BE2C (cell line): ENCODE data around the gene PMS1.

Source experiments
- DNase-seq: peaks from one replicate; pipeline ENCODE4 v3.0.0-alpha.2; 2020
- H3K27me3 ChIP-seq: fragments of 250-450 bp; sonication (Bioruptor Pico); 2 replicates; pipeline ENCODE4 v1.5.1; 2020; ENCODE audit warnings: mild to moderate bottlenecking
- H3K36me3 ChIP-seq: fragments of 250-450 bp; sonication (Bioruptor Pico); 2 replicates; pipeline ENCODE4 v1.5.1; 2020; ENCODE audit warnings: mild to moderate bottlenecking
- H3K4me1 ChIP-seq: fragments of 250-450 bp; sonication (Bioruptor Pico); 2 replicates; pipeline ENCODE4 v1.5.1; 2020
- H3K4me3 ChIP-seq: 2 replicates; pipeline ENCODE4 v1.5.1; 2011; ENCODE audit warnings: low read depth, low read length
- H3K9me3 ChIP-seq: fragments of 250-450 bp; sonication (Bioruptor Pico); 2 replicates; pipeline ENCODE4 v1.5.1; 2020
- CTCF ChIP-seq: IDR thresholded peaks from 2 replicates; pipeline ENCODE4 v1.5.1; 2012; ENCODE audit warnings: mild to moderate bottlenecking, low read depth, low read length

PMS1 gene

GRCh38 chr2:189791338-189792042, 7.2 kb downstream of the PMS1 start:
- H3K36me3 ChIP-seq: peaks cover 30% of the 10 kb centered on the region
- no peak for DNase-seq
- TF ChIP-seq CTCF: no peak
- H3K4me1 ChIP-seq: no peaks in the 10 kb centered on the region
- no peaks in the 10 kb centered on the region for H3K27me3 ChIP-seq
- H3K4me3 ChIP-seq: no peak overlapping the region
- H3K9me3 ChIP-seq: no peaks in the 10 kb centered on the region

DNA sequence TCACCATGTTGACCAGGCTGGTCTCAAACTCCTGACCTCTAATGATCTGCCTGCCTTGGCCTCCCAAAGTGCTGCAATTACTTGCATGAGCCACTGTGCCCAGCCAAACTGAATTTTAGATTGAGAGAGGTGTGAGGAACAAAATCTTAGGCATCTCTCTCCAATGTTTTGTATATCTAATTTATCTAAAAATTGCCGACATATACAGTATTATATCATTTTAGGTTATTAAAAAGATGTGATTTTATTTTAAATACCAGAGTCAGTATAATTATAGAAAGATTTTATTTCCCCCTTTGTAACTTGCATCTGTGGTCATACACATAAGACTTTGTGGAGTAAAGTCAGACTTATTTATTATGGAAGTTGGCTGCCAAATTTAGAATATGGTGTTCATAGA, 10.1 kb downstream of the PMS1 start:
- Histone ChIP-seq H3K9me3 (no peaks in the 10 kb centered on the region), H3K4me1 (no peaks in the 10 kb centered on the region), H3K27me3 (no peaks in the 10 kb centered on the region), H3K36me3 (peaks cover 42% of the 10 kb centered on the region), H3K4me3 (no peak overlapping the region)
- DNase-seq: no peak
- no peak for TF ChIP-seq CTCF

DNA sequence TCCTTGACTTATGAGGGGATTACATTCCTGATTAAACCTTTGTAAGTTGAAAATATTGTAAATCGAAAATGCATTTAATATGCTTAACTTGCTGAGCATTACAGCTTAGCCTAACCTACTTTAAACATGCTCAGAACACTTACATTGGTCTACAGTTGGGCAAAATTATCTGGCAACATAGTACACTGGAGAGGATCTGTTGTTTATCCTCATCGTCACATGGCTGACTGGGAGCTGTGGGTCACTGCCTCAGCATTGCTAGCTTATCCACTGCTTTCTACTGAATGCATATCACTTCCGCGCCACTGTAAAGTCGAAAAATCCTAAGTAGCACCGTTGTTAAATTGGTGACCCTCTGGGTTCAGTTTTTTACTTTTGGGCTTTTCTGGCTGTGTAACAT, 13.7 kb downstream of the PMS1 start:
- TF ChIP-seq CTCF: no peak
- H3K4me1 ChIP-seq: no peaks in the 10 kb centered on the region
- H3K9me3 ChIP-seq: no peaks in the 10 kb centered on the region
- DNase-seq: no peak
- H3K27me3 ChIP-seq: no peaks in the 10 kb centered on the region
- H3K36me3 ChIP-seq: peaks cover 44% of the 10 kb centered on the region
- no peak overlapping the region for H3K4me3 ChIP-seq

DNA sequence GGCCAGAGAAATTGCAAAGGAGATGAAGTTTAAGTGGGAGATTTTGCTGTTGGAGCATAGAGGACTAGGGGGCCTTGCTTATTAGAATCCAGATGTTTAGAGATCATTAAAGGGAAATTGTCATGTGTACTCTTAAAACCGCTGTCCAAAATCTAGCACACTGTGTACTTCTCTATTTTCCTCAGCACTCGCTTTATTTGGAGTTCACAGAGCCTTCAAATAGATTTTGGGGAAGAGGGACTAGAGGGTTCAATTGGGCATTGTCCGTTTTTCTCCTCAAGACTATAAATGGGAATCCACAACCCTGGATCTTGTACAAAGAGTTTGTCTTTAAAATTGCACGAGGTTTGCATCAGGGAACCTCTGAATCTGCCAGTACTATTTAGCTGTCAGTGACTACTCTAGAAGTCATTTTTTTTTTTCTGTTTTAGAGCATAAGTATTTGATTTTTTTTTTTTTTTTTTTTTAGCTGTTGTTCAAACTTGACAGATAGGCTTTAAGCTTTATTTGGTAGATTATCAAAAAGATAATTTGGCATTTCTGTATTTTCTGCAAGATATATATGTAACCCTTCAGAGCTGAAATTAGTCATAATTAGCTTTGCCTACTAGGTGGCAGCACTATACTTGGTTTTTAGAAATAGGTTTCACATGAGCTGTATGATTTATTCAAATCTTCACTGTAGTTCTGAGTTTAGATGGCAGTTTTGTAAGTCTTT, 14.2 kb downstream of the PMS1 start:
- no peaks in the 10 kb centered on the region for H3K27me3 ChIP-seq
- H3K4me1 ChIP-seq: no peaks in the 10 kb centered on the region
- no peaks in the 10 kb centered on the region for H3K9me3 ChIP-seq
- H3K36me3 ChIP-seq: peaks cover 38% of the 10 kb centered on the region
- DNase-seq: no peak
- no peak overlapping the region for H3K4me3 ChIP-seq
- peak; percentile 32 for TF ChIP-seq CTCF

DNA sequence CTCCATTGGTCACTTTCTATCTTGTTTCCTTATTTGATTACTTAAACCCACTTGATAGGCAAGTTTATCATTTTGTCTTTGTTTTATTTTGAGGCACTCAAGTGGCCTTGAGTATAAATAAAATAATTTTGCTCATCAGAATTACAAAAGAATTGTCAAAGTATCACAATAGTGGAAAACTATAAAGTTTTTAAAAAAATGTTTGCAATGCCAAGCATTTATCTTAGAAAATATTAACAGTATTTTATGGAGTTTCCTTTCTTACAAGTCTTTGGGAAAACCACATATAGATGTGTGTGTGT, 14.7 kb downstream of the PMS1 start:
- H3K9me3 ChIP-seq: no peaks in the 10 kb centered on the region
- H3K4me3 ChIP-seq: no peak overlapping the region
- no peaks in the 10 kb centered on the region for H3K4me1 ChIP-seq
- no peaks in the 10 kb centered on the region for H3K27me3 ChIP-seq
- peaks cover 36% of the 10 kb centered on the region for H3K36me3 ChIP-seq
- no peak for DNase-seq
- TF ChIP-seq CTCF: no peak

- DNase-seq: no peak
- Histone ChIP-seq H3K9me3 (no peaks in the 10 kb centered on the region), H3K27me3 (no peaks in the 10 kb centered on the region), H3K4me3 (no peak overlapping the region), H3K4me1 (no peaks in the 10 kb centered on the region), H3K36me3 (peaks cover 36% of the 10 kb centered on the region)
- no peak for TF ChIP-seq CTCF
Observed at GRCh38 chr2:189799531-189799930, 15.3 kb downstream of the PMS1 start.
